GM10266 (cell line): ENCODE measurements around the gene ELP4.

Source experiments
- DNase-seq: peaks from one replicate; pipeline ENCODE4 v3.0.0; 2012; ENCODE audit errors: extremely low spot score
- TF ChIP-seq, protein P1 (sequence below): IDR thresholded peaks from 2 replicates; pipeline ENCODE4 v1.5.1; 2012; ENCODE audit warnings: mild to moderate bottlenecking, low read depth; ENCODE audit not compliant: control insufficient read depth, insufficient read depth; ENCODE audit errors: missing control alignments

Gene ELP4

DNA sequence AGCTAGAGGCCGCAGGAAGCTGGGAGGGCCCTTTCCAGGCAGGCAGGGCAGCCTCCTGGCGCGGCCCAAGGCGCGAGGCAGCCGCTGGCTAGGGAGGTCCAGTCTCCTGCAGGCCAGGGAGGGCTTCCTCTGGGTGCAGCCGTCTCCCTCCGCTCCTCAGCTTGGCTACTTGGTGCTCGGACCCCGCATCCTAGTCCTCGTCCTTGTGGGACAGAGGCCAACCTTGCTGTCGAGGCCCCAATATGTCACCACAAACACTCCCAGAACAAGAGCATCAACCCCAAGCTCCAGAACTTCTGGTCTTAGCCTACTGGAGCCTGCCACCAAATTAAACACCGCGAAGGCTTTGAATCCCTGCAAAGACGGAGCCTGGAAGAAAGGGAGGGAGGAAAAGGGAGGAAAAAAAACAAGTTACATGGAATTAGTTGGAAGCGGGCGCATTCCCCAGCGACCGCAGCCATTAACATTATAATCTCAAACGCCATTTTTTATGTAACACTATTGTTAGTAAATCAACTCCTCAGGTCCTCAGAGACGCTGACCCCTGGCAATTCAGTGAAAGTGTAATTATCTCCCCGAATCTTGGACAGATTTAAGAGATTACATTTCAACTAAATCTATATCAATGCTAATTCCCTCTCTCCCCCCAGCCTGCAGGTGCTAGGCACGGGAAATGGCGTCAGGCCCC is 314.2 kb downstream of the ELP4 start:
- DNase-seq: no peak
- TF ChIP-seq, protein P1, sequence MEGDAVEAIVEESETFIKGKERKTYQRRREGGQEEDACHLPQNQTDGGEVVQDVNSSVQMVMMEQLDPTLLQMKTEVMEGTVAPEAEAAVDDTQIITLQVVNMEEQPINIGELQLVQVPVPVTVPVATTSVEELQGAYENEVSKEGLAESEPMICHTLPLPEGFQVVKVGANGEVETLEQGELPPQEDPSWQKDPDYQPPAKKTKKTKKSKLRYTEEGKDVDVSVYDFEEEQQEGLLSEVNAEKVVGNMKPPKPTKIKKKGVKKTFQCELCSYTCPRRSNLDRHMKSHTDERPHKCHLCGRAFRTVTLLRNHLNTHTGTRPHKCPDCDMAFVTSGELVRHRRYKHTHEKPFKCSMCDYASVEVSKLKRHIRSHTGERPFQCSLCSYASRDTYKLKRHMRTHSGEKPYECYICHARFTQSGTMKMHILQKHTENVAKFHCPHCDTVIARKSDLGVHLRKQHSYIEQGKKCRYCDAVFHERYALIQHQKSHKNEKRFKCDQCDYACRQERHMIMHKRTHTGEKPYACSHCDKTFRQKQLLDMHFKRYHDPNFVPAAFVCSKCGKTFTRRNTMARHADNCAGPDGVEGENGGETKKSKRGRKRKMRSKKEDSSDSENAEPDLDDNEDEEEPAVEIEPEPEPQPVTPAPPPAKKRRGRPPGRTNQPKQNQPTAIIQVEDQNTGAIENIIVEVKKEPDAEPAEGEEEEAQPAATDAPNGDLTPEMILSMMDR: no peak

DNA sequence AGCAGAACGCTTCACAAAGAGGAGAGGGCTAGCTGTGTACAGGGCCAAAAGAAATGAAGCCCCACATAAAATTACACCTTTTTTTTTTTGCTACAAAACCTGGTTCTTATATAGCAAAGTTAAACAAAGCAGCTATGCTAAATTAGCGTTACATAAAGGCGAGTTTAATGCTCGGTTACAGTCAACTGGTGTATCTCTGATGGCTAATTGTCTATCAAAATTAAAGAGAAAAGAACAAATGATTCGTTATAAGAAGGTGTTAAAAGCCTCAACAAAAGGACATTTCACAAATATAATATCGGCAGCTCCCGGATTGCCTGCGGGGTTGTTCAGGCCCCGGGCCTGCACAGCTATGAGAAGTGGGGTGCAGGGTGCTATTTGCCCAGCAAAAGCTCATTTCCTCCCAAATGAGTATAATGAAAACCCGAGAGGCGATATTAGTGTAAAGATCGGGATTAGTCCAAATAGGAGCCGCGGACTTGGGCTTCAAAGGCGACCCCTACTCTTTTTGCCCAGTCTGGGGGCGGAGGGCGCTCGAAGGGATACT is 314.8 kb downstream of the ELP4 start:
- TF ChIP-seq, protein P1: no peak
- DNase-seq: peak; percentile 35

DNA sequence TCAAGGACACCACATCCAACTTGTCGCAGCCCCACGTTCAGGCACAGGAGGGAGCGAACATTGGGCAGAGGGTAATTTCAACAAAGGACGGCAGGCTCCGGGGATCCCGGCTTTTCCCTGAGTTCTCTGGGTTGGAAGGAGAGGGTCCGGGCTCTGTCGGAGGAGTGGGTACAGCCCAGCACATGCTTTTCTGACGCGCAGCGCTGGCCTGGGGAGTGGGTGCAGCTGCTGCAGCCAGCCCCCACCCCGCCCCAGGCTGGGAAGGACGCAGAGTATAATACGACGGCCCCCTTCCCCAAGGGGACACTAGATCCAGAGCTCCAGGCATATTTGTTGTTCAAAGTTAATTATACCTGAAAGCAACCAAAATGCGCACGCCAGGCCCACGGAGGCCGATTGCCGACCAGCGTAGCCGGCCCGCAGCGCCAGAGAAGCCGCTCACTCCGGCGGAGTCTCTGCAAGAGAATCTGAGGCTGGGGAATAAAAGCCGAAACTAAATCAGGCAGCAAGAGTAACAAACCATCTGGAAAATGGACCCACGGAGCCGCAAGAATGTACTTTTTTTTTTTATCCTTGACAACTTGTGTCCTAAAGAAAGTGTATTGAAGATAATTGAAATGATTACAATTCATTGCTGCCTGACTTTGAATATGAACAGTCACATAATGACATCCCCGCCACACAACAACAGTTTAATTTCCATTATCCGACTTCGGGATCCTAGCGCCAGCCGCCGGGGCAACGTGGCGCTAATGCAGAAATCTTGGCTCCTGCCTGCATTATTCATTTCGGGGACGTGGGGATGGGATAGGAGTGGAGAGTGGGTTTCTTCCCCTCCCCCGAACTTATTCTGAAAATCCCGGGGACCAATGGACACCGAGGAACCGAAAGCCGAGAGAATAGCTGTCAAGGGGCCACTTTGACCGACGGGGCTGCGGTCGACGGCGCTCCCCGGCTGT is 315.6 kb downstream of the ELP4 start:
- DNase-seq: no peak
- TF ChIP-seq, protein P1: no peak

DNA sequence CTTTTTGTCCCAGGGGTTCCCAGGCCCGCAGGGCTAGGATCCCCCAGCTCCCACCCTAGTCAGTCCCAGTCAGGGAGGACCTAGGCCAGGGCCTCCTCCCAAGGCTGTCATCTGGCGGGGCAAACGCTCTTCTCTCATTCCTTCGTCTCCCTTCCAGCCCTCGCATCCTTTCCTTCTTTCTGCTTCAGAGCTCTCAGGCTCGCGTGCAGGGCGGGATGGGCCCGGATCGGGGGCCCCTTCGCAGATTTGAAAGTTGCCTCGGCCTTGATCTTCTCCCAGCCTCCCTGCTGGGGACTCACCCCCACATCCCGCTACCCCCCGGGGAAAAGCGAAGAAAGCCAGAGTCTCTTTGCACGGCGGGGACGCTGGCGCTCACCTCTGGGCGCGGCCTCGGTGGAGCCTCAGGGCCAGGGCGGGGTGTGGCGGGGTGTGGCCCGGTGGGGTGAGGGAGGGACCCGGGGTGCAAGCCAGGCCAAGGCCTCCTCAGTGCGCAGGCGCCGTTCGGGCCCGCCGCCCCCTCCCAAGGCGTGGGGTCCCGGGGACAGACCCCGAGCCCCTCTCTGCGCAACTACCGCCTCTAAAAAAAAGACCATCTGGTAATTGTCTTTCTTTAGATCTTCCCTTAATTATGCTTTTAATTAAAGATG is 316.4 kb downstream of the ELP4 start:
- DNase-seq: peak; percentile 21
- TF ChIP-seq, protein P1: no peak

GRCh38 chr11:31826536-31827438 is 317.2 kb downstream of the ELP4 start:
- TF ChIP-seq, protein P1: no peak
- DNase-seq: peak; percentile 32

DNA sequence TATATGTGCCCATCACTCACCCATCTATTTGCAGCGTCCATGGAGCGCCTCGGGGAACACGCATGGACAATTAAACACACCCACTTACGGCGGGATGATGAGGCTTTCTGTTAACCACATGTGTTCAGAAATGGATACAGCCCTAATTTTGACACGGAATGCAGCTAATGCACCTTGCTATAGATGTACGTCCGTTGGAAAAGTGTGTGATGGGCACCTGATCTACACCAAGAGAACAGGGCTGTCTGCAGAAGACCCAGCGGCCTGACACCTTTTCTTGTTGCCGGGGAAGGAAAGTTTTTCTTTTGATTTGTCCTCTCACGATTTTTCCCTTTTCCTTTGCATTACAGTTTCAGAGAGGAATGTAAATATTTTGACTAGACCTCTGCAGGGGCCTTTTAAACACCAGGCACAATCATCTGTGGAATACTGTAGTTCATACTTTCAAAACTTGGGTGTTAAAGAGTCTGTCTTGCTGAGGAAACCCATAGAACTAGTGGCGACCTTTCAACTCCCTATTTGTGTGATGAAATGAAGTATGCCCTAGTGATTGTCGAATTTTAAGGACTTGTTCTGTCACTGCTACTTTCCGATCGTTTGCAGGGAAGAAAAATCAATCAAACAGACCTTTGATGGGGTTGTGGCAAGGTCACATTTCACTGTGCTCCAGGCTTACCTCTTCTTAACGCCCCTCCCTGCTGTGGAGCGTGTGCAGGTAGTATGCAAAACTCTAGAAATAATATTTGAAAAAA is 318.1 kb downstream of the ELP4 start:
- TF ChIP-seq, protein P1: no peak
- peak; percentile 29 for DNase-seq
